Measurements from ENCODE around the gene PLCH2.
A peak's percentile ranks its signal among the peaks of the same experiment; 100 is the strongest.

Gene PLCH2

DNA sequence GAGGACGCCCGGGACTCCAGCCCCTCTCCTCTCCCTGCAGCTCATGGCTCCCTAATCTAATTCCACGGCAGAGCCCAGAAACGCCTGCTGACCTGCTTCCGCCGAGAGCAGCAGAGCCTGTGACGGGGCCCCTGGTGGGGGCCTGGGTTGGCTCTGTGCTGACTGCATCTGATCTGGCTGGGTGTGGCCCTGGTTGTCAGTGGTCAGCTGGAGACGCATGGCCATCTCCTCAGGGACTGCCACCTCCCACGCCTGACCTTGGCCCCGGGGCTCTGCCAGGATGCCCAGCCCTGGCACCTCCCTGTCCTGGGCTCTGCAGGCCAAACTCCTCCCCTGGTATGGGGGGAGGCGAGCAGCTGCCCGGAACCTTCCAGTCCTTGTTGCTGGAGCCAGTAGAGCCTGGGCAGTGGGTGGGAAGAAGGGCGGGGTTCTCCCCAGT is 1.1 kb upstream of the PLCH2 start:
- peak in 1 of 56 donors; percentile 9 for DNase-seq

DNA sequence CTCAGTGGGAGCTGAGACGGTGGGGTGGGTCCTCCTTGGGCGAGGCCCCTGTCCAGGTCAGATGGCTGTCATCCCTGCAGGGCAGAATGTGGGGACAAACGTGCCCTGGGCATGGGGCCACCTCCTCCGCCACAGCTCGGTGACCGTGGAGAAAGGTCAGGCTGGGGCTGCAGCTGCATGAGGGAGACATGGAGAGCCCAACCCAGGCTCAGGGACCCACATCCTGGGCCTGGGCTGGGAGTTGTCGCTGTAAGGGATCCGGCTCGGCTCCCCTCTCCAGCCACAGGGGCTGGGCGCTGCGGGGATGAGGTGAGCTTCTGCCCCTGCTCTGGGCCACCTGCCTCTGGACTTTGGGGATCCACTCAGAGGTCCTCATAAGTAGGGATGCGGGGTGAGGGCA is 518 bp upstream of the PLCH2 start:
- no peak for DNase-seq

DNA sequence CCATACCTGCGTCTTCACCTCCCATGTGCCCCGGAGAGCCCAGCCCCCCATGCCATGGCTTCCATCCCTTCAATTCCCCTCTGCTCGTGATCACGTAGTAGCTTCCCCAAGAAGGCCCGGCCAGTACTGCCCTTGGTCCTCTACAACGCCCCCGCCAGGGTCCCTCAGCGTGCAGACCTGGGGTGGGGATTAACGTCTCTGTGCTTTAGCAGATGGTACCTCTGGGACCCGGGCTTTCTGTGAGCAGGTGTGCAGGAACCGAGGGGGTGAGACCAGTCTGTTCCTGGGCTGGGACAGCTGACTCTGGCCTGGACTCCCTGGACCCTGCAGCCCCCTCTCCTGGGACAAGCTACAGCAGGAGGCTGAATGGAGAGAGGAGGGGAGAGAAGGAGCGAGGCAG is 1.2 kb downstream of the PLCH2 start:
- DNase-seq = no peak

DNA sequence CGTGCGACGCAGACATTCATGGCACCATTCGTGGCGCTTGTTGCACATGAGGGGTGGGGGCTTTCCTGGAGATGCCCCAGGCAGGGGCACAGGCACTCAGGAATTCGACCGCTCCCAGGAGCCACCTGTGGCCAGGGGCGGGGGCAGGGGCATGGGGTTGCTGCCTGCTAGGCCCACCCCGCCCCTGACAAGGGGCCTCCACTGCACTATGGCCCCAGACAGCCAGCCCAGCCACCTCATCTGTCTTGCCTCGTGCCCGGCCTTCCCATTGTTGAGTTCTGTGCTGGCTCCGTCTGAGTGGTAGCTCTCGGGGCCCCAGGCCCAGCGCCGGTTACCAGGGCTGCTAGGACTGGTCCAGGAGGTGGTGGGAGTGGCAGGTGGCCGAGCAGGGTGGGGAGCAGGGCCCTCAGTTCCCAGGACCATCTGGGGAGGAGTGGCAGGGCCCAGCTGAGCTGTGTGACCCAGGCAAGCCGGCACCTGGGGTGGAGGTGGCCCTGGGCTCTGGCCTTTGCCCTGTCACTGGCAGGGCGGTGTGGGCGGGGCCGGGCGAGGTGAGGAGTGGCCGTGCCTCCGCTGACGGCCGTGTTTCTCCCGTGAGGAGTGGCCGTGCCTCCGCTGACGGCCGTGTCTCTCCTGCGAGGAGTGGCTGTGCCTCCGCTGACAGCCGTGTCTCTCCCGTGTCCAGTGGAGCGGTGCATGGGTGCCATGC is 1.9 kb downstream of the PLCH2 start:
- DNase-seq = no peak

DNA sequence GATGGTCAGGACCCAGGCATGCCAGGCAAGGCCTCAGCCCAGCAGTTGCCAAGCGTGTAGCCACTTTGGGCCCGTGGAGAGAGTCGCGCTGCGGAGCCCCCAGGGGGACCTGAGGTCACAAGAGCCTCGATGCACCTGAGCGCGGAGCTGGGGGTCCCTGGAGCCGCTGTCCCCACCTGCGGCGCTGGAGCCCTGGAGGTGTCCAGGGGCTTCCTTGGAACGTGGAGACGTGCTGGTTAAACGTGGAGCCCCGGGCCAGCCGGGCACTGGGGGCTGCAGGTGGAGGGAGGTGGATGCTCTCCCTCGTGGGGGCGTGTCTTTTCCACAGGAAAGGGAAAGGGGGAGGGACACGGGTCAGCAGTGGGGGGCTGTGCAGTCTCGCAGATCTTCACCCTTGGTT is 3.1 kb downstream of the PLCH2 start:
- no peak for DNase-seq

DNA sequence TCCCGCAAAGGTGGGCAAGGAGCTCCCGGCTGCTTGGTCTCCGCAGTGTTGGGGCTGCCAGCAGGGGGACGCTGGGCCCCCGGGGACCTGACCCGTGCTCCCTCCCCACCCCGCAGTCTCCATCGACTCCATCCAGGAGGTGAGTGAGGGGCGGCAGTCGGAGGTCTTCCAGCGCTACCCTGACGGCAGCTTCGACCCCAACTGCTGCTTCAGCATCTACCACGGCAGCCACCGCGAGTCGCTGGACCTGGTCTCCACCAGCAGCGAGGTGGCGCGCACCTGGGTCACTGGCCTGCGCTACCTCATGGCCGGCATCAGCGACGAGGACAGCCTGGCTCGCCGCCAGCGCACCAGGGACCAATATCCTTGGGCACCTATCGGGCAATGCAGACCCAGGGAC is 3.5 kb downstream of the PLCH2 start:
- no peak for DNase-seq

DNA sequence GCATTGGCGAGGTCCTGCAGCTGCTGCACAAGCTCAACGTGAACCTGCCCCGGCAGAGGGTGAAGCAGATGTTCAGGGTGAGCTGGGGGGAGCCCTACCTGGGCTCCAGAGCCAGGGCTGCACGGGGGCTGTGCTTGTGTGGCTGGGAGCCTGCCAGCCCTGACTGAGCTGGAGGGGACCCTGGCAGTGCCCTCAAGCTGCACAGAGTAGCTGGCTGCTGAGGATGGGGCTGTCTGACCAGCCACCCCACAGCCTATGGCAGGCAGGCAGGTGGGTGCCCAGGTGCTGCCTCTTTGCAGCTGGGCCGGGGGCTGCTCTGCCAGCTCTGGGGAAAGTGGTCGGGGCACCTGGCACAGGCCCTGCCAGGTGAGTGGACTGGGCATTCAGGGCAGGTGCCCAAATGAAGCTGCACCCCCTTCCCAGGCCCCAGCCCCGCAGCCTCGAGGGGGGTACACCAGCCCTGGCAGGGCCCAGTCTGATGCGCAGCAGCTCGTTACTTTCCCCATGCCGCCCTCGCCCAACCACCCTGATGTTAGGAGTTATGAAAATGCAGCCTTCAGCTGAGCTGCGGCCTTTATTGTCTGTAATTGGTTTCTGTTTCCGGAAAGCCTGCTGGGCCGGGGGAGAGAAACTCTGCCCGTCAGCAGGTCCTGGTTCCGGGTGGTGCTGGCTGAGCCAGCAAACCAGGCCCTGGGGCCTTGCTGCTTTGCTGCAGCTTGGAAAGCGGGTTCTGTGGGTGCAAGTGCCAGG is 4.3 kb downstream of the PLCH2 start:
- DNase-seq = no peak

DNA sequence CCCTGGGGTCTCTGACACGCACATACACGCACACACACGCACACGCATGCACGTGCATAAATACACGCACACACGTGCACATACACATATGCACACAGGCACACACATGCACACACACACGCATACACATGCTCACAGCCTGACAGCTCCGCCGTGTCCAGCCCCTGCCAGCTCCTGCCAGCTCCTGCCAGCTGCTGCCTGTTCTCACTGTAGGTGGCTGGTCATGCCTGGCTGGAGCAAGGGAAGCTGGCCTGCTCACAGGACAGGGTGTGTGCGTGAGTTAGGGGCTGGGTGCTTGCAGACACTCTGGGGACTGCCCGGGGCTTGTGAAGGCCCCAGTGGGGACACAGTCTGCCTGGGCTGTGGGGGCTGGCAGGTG is 4.9 kb downstream of the PLCH2 start:
- DNase-seq = no peak

DNA sequence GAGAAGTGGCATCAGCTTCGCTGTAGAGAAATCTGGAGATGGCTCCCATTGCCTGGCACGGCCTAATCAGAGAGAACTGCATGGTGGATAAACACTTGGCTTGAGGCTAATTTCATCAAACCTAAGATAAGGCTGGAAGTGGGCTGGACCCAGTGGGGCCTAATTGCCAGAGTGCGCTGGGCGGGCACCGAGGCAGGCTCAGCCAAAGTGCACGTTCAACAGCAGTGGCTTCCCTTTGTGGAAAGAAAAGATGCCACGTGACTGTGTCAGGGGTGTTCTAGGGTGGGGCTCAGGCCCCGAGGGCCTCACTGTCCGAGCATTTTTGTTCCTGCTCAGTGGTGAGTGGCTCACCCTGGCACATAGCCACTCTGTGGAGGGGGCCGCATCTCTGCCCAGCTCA is 5.8 kb downstream of the PLCH2 start:
- no peak for DNase-seq

DNA sequence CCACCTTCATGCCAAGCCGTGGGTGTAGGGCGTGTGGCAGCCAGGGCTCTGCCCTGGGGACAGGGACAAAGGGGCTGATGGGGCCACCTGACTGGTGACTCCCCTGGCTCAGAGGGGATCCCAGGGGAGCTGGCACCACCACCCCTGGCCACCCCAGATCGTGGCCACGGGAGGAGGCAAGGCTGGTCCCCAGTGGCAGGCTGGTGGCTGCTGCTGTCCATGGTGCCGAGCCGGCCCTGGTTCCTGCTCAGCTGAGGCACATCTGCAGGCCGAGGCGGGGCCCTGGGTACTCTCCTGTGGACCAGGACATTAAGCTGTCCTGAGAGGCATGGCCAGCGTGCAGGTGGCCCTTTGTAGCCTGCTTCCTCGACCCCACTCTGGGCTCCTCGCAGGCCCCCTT is 6.5 kb downstream of the PLCH2 start:
- no peak for DNase-seq

DNA sequence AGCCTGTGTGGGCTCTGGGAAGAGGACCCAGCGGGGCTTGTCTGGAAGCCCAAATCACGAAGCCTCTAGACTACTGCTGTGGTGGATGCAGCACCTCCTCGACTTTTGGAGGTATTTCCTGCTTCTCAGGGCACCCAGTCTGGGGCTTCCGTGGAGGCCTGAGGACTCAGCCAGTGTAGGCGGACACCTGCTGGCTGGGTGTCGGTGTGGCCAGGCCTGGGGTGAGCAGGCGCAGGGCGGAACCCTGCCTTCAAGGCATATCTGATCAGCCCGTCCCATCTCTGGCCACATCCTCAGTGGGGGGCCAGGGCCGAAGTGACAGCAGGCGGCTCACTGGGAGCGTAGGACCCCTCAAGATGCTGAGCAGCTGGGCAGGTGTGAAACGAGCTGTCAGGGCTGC is 6.9 kb downstream of the PLCH2 start:
- no peak for DNase-seq

DNA sequence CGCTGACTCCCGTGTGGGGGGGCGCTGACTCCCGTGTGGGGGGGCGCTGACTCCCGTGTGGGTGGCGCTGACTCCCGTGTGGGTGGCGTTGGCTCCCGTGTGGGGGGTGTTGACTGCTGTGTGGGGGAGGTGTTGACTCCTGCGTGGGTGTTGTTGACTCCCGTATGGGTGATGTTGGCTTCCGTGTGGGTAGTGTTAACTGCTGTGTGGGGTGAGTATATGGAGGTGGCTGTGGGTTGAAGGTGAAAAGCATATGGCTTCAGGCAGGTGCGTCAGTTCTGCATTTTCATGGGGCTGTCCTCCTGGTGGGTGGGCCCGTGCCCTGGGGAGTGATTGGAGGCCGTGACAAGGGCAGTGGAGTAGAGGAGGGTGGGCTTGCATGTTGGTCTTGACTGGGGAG is 7.9 kb downstream of the PLCH2 start:
- DNase-seq = peak in 1 of 56 donors; percentile 36

DNA sequence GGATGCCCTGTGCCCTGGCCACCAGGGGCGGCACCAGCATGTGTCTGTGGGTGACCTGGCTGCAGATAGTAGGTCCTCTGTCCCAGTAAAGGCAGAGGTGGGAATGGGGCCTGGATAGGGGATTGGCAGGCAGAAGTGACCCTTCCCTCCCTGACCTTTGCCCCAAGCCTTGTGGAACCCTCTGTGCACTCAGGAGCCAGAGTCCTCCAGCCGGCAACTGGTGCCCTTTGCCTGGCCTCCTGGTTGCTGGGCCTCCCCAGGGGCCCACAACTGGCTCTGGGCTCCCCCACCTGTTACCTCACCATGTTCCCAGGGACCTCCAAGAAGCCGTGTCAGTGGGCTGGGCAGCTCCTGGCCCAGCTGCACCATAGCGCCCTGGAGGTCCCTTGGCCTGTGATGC is 10.0 kb downstream of the PLCH2 start:
- no peak for DNase-seq

DNA sequence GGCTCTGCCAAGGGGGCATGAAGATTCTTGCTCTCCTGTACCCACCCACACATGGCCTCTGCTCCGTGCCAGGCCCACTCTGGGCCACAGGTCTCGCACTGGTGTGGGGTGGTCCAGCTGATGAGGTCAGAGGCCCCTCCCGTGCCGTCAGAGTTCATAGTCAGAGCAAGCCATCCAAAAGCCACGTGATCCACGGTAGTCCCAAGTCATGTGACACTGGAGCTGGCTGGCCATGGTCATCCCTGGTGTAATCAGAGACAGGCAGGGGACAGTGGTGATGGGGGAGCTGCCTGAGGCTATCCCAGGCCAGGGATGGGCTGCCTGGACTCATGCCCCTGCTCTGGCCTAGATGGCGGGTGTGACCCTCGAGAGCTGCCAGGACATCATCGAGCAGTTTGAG is 10.5 kb downstream of the PLCH2 start:
- DNase-seq = no peak

DNA sequence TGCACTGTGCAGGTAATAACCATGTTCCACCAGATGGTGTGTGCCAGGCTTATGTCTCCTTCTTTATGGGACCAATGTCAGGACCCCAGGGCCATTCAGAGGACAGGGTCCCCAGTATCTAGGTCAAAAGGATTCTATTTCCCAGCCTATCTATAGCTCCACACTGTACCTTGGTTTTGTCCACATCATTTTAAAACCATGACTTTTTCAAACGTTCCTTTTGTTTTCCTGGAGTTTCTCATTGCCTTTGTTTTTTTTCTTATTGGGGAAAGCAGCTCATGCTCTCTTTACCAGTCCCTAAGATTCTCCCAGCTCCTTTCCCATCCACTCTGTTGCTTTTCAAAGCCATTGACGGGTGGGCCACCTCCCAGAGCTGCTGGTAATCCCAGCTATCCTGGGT is 12.6 kb downstream of the PLCH2 start:
- DNase-seq = no peak

DNA sequence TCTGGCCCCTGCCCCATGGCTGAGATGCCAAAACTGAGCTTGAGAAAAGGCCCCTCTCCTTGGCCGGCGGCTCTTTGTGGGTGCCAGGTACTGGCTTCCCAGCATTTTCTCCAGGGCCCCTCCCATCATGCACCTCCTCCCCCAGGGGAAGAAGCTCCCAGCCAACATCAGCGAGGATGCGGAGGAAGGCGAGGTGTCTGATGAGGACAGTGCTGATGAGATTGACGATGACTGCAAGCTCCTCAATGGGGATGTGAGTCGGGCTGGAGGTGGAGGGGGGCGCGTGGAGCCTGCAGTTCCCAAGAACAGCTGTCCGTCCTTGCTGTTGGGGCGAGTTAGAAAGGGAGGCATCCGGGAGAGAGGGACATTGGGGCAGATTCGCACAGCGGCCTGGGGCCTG is 13.5 kb downstream of the PLCH2 start:
- peak in 13 of 56 donors; percentile 4 to 40 (median 17) for DNase-seq

DNA sequence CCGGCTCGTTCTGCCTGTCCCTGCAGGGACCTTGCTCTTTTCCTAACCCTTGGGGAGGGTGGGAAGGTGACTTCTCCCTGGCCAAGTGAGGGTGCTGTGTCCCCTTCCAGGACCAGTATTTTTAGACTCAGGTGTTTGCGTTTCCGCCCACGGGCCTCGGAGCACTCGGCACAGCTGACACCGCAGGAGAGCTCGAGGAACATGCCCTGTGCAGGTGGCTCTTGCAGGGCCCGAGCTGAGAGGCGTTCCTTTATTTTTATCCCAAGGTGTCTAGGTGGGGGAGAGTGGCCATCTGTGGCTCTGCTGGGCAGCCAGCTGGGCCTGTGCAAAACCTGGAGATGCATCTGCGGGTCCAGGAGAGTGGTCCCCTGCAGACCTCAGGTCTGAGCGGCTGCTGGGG is 16.0 kb downstream of the PLCH2 start:
- DNase-seq = no peak

DNA sequence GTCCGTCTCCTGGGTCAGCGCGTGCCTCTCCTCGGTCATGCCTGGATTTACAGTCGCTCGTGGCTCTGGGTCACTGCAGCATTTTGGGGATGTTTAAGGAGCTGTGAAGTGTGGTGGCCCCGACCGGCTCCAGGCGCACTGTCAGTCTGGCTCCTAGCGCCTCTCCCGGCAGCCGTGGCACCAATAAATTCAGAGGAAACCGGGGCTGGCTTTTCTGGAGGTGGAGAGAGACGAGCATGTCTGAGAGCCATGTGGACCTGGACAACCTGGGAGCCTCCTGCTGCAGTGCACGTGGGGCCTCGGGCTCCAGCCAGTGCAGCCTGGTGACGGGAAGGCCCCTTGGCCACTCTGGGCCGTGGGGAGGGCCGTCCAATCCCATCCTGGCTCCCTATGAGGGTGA is 17.1 kb downstream of the PLCH2 start:
- DNase-seq = no peak

DNA sequence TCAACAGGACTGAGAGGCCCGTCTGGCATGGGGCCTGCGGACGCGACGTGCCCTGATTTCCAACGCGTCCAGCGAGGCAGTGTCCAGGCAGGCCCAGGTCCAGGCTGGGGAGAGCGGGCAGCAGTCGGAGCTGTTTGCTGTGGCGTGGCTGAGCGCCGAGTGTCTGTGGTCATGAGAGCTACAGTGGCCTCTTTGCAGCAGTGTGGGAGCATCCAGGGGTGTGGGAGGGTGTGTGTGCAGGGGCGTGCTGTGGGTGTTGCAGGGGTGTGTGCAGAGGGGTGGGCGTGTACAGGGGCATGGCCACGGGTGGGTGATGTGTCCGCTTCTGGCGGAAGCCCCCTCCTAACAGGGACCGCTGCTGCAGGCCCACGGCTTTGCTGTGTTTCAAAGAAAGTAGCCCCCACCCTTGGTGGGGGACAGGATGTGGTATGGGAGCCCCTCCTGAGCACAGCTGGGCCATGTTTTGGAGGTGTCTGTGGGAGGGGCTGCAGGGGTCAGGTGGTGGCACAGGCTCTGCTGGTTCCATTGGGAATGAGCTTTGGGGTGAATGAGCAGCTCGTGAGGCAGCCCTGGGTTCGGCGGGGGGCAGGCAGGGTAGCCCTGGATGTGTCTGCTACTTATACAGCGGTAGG is 17.7 kb downstream of the PLCH2 start:
- DNase-seq = peak in 55 of 56 donors; percentile 18 to 94 (median 80)

DNA sequence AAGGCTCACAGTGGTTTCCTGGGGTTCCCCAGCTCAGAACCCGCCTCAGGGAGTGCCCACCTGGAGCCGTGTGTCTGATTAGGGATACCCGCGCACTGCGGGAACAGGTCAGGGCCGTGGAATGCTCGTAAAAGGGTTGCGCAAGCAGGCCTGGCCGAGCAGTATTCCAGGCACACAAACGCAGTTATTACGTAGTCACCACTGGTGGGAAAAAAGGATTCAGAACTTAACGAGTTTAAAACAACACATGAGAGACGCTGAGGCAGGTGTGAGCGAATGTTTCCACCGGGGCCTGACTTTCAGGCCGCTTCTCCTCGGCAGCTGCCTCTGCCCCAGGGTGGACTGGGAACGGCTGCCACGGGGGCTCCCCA is 18.2 kb downstream of the PLCH2 start:
- no peak for DNase-seq

DNA sequence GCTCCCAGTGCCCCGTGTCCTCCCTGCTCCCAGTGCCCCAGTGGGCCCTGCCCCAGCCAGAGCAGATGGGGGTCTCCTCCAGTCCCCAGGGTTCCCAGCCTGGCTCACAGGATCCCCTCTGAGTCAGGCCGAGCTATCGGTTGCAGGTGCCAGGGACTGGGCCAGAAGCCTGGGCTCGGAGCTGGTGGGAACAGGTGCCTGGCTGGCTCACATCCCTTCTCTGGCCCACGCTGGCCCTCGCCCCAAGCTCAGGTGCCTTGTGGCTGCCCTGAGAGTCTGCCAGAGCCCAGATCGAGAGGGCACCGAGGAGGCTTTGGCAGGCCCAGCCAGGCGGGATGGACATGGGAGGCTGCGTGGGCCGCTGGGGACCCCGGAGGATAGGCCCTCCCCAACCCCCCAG is 18.9 kb downstream of the PLCH2 start:
- DNase-seq = no peak

DNA sequence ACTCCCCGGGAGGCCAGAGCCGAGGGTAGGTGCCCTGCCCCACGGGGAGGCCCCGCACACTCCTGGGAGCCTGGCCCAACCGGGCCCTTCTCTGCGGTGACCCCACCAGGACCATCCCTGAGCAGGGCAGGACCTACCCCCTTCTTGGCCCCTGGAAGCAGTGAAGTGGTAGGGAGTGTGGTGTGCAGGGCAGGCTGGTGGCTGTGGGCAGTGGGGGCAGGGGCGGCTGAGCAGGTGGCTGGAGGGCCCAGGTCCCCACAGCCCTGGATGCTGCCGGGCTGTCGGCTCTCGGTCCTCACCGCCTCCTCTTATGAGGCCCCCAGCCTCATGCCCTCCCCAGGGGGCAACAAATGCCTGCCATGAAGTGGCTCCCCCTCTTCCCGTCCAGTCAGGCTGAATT is 19.5 kb downstream of the PLCH2 start:
- no peak for DNase-seq

DNA sequence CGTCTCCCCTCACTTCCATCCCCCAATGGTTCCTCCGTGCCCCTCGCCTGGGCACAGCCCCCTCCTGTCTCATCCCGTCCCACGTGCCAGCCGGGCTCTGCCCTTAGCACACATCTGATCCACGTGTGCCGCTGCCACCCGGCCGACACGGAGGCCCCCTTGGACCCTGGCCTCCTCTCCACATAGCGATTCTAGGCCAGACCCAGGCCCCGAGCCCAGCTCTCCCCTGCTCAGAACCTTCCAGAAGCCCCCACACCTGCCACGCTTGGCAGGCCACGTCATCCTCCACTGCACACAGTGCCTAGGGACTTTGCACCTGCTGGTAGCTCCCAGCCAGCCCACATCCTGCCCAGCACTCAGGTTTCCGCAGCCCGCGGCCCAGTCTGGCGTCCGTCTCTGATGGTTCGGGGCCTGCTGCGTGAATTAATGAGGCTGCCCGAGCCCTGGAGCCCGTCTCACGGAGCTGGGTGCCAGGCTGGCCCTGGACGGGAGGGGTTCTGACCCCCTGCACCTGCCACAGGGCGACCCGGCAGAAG is 20.1 kb downstream of the PLCH2 start:
- DNase-seq = no peak
